GM12878 (cell line): ENCODE data around the gene VTCN1. TPM values are rescaled to one million over a fixed set of nuclear protein-coding genes. Genes with fewer than 3 reads are reported as not detected.
"Not testable (repeated sequence)": the region's sequence is repeated elsewhere in the genome, so short reads cannot be mapped to it uniquely, and the experiment has no call there.

Experiments used
- ATAC-seq: fragments of 200-7000 bp; cut with Tn5 transposase; 3 replicates; pipeline ENCODE4 v1.9.1; 2020; ENCODE audit warnings: mild to moderate bottlenecking, moderate library complexity
- BruUV-seq: library from RNA; stranded (reverse); fragments of 400-500 nt; replicated peaks from 2 replicates; lab custom pipeline; 2021; lab: Mats Ljungman, UMichigan
- CTCF ChIA-PET: fragments of 300-600 bp; sonication (Branson Sonifier 250); formaldehyde crosslinking; extraction: SDS; loops from one replicate; lab custom pipeline; 2021; ENCODE audit warnings: inconsistent platforms; lab: Yijun Ruan, JAX
- POLR2A ChIA-PET: fragments of 350-600 bp; formaldehyde crosslinking; extraction: SDS; loops from one replicate; lab custom pipeline; 2021; ENCODE audit warnings: inconsistent platforms; lab: Charles Lee
- RAD21 ChIA-PET: fragments of 300-600 bp; sonication (Branson Sonifier 250); formaldehyde crosslinking; loops from one replicate; lab custom pipeline; 2023; ENCODE audit warnings: antibody characterized with exemption; ENCODE audit not compliant: unreplicated experiment; lab: Charles Lee
- SMC1A ChIA-PET: fragments of 300-600 bp; sonication (Branson Sonifier 250); formaldehyde crosslinking; loops from one replicate; lab custom pipeline; 2023; ENCODE audit not compliant: unreplicated experiment, uncharacterized antibody; lab: Charles Lee
- DNase-seq: peaks from one replicate; pipeline ENCODE4 v3.0.0-alpha.2; 2011; ENCODE audit warnings: low read depth, low spot score
- FAIRE-seq: peaks from 3 replicates; lab custom pipeline; 2011; peaks lifted over from hg19 to GRCh38; lab: Jason Lieb, UNC
- H2AFZ ChIP-seq: 2 replicates; pipeline ENCODE4 v1.6.0; 2011; ENCODE audit warnings: low read depth, low read length, control low read depth; ENCODE audit not compliant: control insufficient read depth
- H3K27ac ChIP-seq: 2 replicates; pipeline ENCODE4 v1.5.1; 2011; ENCODE audit warnings: control low read depth; ENCODE audit not compliant: control insufficient read depth, insufficient read depth
- H3K27me3 ChIP-seq, 2 experiments: replicated peaks in 1 of 2; 2 replicates each; pipeline versions ENCODE4 v1.6.0 to v1.6.1; 2011; ENCODE audit warnings: low read length in 1 of 2; ENCODE audit not compliant: control insufficient read depth in 2 of 2, insufficient read depth in 2 of 2
- H3K36me3 ChIP-seq, 2 experiments: 2 replicates each; pipeline ENCODE4 v1.5.1; 2011; ENCODE audit warnings: low read length in 1 of 2; ENCODE audit not compliant: control insufficient read depth in 2 of 2, insufficient read depth in 2 of 2
- H3K4me1 ChIP-seq: 2 replicates; pipeline ENCODE4 v1.6.1; 2011; ENCODE audit warnings: mild to moderate bottlenecking, low read length, moderate library complexity, mixed read lengths; ENCODE audit not compliant: control insufficient read depth, insufficient read depth
- H3K4me2 ChIP-seq: 2 replicates; pipeline ENCODE4 v1.6.0; 2011; ENCODE audit warnings: control low read depth; ENCODE audit not compliant: control insufficient read depth, insufficient read depth
- H3K4me3 ChIP-seq: fragments of 200-600 bp; sonication (generic); 2 replicates; pipeline ENCODE4 v1.5.1; 2016
- H3K79me2 ChIP-seq: 2 replicates; pipeline ENCODE4 v1.6.0; 2011; ENCODE audit warnings: low read length; ENCODE audit not compliant: control insufficient read depth, insufficient read depth
- H3K9ac ChIP-seq: 2 replicates; pipeline ENCODE4 v1.8.0; 2011; ENCODE audit warnings: low read length, control low read depth, mixed read lengths; ENCODE audit not compliant: control insufficient read depth, insufficient read depth
- H3K9me3 ChIP-seq: replicated peaks from 3 replicates; pipeline ENCODE4 v1.5.1; 2011; ENCODE audit warnings: mild to moderate bottlenecking, low read length; ENCODE audit not compliant: control insufficient read depth, insufficient read depth
- H4K20me1 ChIP-seq: 2 replicates; pipeline ENCODE4 v1.6.0; 2011; ENCODE audit not compliant: control insufficient read depth, insufficient read depth
- BCLAF1 ChIP-seq: fragments of 450-650 bp; IDR thresholded peaks from 2 replicates; pipeline ENCODE4 v1.6.1; 2017; ENCODE audit warnings: antibody characterized with exemption, mild to moderate bottlenecking, moderate library complexity
- BRCA1 ChIP-seq: IDR thresholded peaks from 2 replicates; pipeline ENCODE4 v1.6.1; 2011; ENCODE audit warnings: low read depth, low read length, improper control_type of control experiment
- CHD4 ChIP-seq: fragments of 200-600 bp; sonication (generic); IDR thresholded peaks from 2 replicates; pipeline ENCODE4 v1.6.1; 2016; ENCODE audit warnings: mild to moderate bottlenecking
- MEF2A ChIP-seq: IDR thresholded peaks from 2 replicates; pipeline ENCODE4 v1.6.1; 2011; ENCODE audit warnings: low read depth, mild to moderate bottlenecking, low read length, moderate library complexity; ENCODE audit not compliant: insufficient read depth
- NFIC ChIP-seq: IDR thresholded peaks from 2 replicates; pipeline ENCODE4 v1.6.1; 2012; ENCODE audit warnings: low read depth, mild to moderate bottlenecking, inconsistent platforms, low read length, moderate library complexity
- NFYA ChIP-seq: IDR thresholded peaks from 2 replicates; pipeline ENCODE4 v1.6.1; 2011; ENCODE audit warnings: low read depth, mild to moderate bottlenecking, low read length, improper control_type of control experiment, borderline replicate concordance
- SIN3A ChIP-seq: IDR thresholded peaks from 2 replicates; pipeline ENCODE4 v1.6.1; 2012; ENCODE audit warnings: low read depth, low read length, improper control_type of control experiment
- STAT1 ChIP-seq: fragments of 450-650 bp; conservative IDR thresholded peaks from 2 replicates; pipeline ENCODE4 v1.6.1; 2014; ENCODE audit warnings: antibody characterized with exemption, mild to moderate bottlenecking
- STAT3 ChIP-seq: IDR thresholded peaks from 2 replicates; pipeline ENCODE4 v1.6.1; 2011; ENCODE audit warnings: low read depth, low read length, improper control_type of control experiment
- TCF12 ChIP-seq: IDR thresholded peaks from 2 replicates; pipeline ENCODE4 v1.6.1; 2011; ENCODE audit warnings: low read depth, mild to moderate bottlenecking, low read length
- TCF7 ChIP-seq: IDR thresholded peaks from 2 replicates; pipeline ENCODE4 v1.6.1; 2014; ENCODE audit warnings: antibody characterized with exemption, borderline replicate concordance
- WRNIP1 ChIP-seq: IDR thresholded peaks from 2 replicates; pipeline ENCODE4 v1.6.1; 2011; ENCODE audit warnings: low read depth, low read length, improper control_type of control experiment, borderline replicate concordance
- WGBS: methylation state at CpG from one replicate; pipeline ENCODE4 v1.1.6; 2016; ENCODE audit warnings: low lambda C conversion rate; ENCODE audit not compliant: insufficient replicate concordance, insufficient coverage; ENCODE audit errors: missing lambda C conversion rate; 5-methylcytosine and 5-hydroxymethylcytosine counted together
- in situ Hi-C: fragments of 300-500 bp; cut with MboI; formaldehyde crosslinking; loops from 9 replicates; pipeline ENCODE4 v1.14.3; 2018; ENCODE audit warnings: mixed read lengths
- intact Hi-C: fragments of 100-400 bp; cut with micrococcal nuclease; formaldehyde crosslinking; loops from one replicate; pipeline ENCODE4 v1.14.2; 2022; ENCODE audit not compliant: unreplicated experiment
- polyA plus RNA-seq, 11 experiments: library from polyadenylated mRNA; depleted of rRNA in 4 of 11; unstranded in 6 of 11; stranded (reverse) in 5 of 11; fragments of >200 nt; fragmentation: Nextera tagmentation in 4 of 11; fragmentation: Illumina TruSeq in 1 of 11; extraction: Ambion mirVana in 4 of 11; extraction: Trizol in 1 of 11; gene quantifications; 1 replicate in 1 of 11; 2 replicates in 10 of 11; pipeline versions ENCODE4 v1.2.1 to v1.2.3, GENCODE V29; 2011 to 2016; ENCODE audit warnings: inconsistent platforms in 2 of 11, missing spikeins in 2 of 11, low read depth in 1 of 11
- total RNA-seq, 4 experiments: library from RNA; depleted of rRNA in 3 of 4; stranded (reverse); fragments of >200 nt in 3 of 4; fragmentation: Illumina TruSeq in 1 of 4; extraction: Trizol in 1 of 4; gene quantifications; 2 replicates each; pipeline versions ENCODE4 v1.2.1 to v1.2.3, GENCODE V29; 2013 to 2021

Gene VTCN1
- total and polyA plus RNA-seq, 10 of the 15 experiments (the other 5 are each of a cell fraction or from before 2014, with no cell fraction given): not detected

- DNase-seq (no peak), ATAC-seq (no peak), FAIRE-seq (no peak)
- H3K27ac ChIP-seq: no peak overlapping the region
- ChIA-PET SMC1A (no interaction called here), CTCF (interaction anchor here (1.1 kb wide), 1 partner anchor 11 kb away, joined by 3 read pairs; no protein-coding TSS in a partner anchor), RAD21 (no interaction called here), POLR2A (no interaction called here)
- H3K4me1 ChIP-seq: no peaks in the 10 kb centered on the region
- in situ Hi-C loops: no loop called here
- no peaks in the 10 kb centered on the region for H3K79me2 ChIP-seq
- TF ChIP-seq WRNIP1 (no peak), BCLAF1 (no peak), SIN3A (no peak), NFIC (no peak), BRCA1 (no peak), NFYA (no peak), TCF12 (no peak), MEF2A (no peak), TCF7 (no peak), STAT3 (no peak), STAT1 (no peak), CHD4 (no peak)
- peaks cover 11 to 48% of the 10 kb centered on the region in 2 experiments for H3K36me3 ChIP-seq
- H4K20me1 ChIP-seq: no peaks in the 10 kb centered on the region
- no peak overlapping the region for H3K9ac ChIP-seq
- WGBS: over 99% methylated on average over 3 of the region's 3 CpGs
- H3K4me3 ChIP-seq: no peak overlapping the region
- intact Hi-C loops: no loop called here
- H3K27me3 ChIP-seq: no peaks in the 10 kb centered on the region
- BruUV-seq: no TSS peak
- no peak overlapping the region for H3K4me2 ChIP-seq
- H2AFZ ChIP-seq: no peak overlapping the region
- H3K9me3 ChIP-seq: no peaks in the 10 kb centered on the region
Measured at GRCh38 chr1:117104986-117105385, 105.7 kb downstream of the VTCN1 start.

- ATAC-seq, H3K4me1 ChIP-seq, H3K9me3 ChIP-seq, H4K20me1 ChIP-seq, H3K27ac ChIP-seq, in situ Hi-C loops, H2AFZ ChIP-seq, H3K4me3 ChIP-seq, H3K9ac ChIP-seq, FAIRE-seq, intact Hi-C loops, H3K4me2 ChIP-seq, RAD21 ChIA-PET, H3K79me2 ChIP-seq, H3K27me3 ChIP-seq, DNase-seq: not testable (repeated sequence)
- ChIA-PET CTCF (interaction anchor here (1.0 to 4.8 kb wide), 2 partner anchors 27 to 34 kb away, joined by 5 to 17 read pairs; no protein-coding TSS in a partner anchor), POLR2A (interaction anchor here (0.6 to 1.1 kb wide), 2 partner anchors 16 to 449 kb away, joined by 3 to 5 read pairs; no protein-coding TSS in a partner anchor), SMC1A (interaction anchor here (1.4 to 1.9 kb wide), 2 partner anchors 18 to 379 kb away, joined by 3 to 4 read pairs; no protein-coding TSS in a partner anchor)
- WGBS: 97% methylated on average over 3 of the region's 3 CpGs
- peaks cover 14 to 64% of the 10 kb centered on the region in 2 experiments for H3K36me3 ChIP-seq
- BruUV-seq: TSS peak; percentile 12
Measured at GRCh38 chr1:117101858-117102257, 108.9 kb downstream of the VTCN1 start.
